Memory B cell (primary cell): ENCODE measurements around the gene OXNAD1.
A peak's percentile ranks its signal among the peaks of the same experiment; 100 is the strongest.

ENCODE experiments used
- ATAC-seq: fragments of 150-1000 bp; cut with Tn5 transposase; 2 replicates; pipeline ENCODE4 v1.10.0; 2021; ENCODE audit warnings: low read depth, mild to moderate bottlenecking, moderate library complexity
- DNase-seq, 2 donors: peaks; one replicate each; pipeline ENCODE4 v3.0.0; 2022; ENCODE audit warnings: low spot score in 2 of 2
- H3K27ac Mint-ChIP-seq: one replicate; pipeline ENCODE4 v1.8.0; 2022; ENCODE audit warnings: mild to moderate bottlenecking, moderate library complexity, mixed read lengths
- H3K27me3 Mint-ChIP-seq: one replicate; pipeline ENCODE4 v1.8.0; 2022; ENCODE audit warnings: mixed read lengths
- H3K36me3 Mint-ChIP-seq: one replicate; pipeline ENCODE4 v1.8.0; 2022; ENCODE audit warnings: mild to moderate bottlenecking, mixed read lengths
- H3K4me1 Mint-ChIP-seq: one replicate; pipeline ENCODE4 v1.8.0; 2022; ENCODE audit warnings: mixed read lengths
- H3K4me3 Mint-ChIP-seq: one replicate; pipeline ENCODE4 v1.8.0; 2022; ENCODE audit warnings: mild to moderate bottlenecking, moderate library complexity, mixed read lengths
- H3K9me3 Mint-ChIP-seq: one replicate; pipeline ENCODE4 v1.8.0; 2022; ENCODE audit warnings: mixed read lengths

Gene OXNAD1

DNA sequence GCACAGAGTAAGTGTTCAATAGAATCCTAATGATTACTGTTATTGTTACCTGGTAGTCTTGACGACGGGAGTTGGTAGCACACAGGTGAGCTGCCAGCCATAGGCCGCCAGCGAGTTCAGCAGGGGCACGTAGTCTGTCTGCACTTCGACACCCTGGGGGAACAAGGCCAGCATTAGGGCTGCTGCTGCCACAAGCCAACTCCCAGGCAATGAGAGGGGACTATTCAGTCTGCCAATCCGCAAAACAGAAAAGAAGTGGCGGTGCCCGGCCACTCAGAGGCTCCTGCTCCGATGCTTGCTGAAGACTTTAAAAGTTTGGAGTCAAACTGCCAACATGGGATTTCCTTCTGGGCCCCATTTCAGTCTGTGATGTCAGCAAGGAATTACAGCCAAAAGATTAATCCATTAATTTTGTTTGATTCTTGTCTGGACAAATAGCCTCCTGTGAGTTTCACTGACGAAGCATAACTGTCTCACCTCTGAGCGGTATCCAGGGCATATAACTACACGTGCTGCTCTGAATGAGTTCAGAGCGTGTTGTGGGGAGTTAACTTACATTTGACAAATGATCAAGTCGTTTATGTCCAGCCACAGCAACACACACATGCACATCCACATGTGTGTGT, 61.8 kb downstream of the OXNAD1 start:
- Mint-ChIP-seq H3K27ac (no peak overlapping the region), H3K4me1 (no peaks in the 10 kb centered on the region), H3K27me3 (no peaks in the 10 kb centered on the region), H3K4me3 (no peak overlapping the region), H3K9me3 (peaks cover 4% of the 10 kb centered on the region), H3K36me3 (peaks cover 24% of the 10 kb centered on the region)
- DNase-seq: no peak
- no peak for ATAC-seq

DNA sequence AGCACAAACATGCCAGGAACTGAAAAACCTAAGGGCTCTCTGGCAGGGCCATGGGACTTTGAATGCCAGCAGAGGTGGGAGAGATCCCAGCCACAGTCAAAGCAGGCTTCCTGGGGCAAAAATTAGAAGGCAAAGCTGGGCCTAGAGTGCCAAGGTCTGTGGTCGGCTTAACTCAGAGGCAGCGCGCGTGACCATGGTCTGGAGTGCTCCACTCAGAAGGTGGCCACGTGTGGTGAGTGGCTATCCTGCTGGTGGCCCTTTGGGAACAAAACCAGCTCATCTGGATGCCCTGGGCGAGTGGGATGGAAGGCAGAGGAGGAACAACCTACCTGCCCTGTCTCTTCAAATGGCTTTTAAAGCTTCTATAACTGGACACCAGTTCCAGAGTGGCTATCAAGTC, 63.1 kb downstream of the OXNAD1 start:
- H3K4me3 Mint-ChIP-seq: no peak overlapping the region
- peaks cover 26% of the 10 kb centered on the region for H3K36me3 Mint-ChIP-seq
- DNase-seq (no peak), ATAC-seq (no peak)
- no peaks in the 10 kb centered on the region for H3K27me3 Mint-ChIP-seq
- H3K27ac Mint-ChIP-seq: no peak overlapping the region
- no peaks in the 10 kb centered on the region for H3K4me1 Mint-ChIP-seq
- H3K9me3 Mint-ChIP-seq: peaks cover 6% of the 10 kb centered on the region

DNA sequence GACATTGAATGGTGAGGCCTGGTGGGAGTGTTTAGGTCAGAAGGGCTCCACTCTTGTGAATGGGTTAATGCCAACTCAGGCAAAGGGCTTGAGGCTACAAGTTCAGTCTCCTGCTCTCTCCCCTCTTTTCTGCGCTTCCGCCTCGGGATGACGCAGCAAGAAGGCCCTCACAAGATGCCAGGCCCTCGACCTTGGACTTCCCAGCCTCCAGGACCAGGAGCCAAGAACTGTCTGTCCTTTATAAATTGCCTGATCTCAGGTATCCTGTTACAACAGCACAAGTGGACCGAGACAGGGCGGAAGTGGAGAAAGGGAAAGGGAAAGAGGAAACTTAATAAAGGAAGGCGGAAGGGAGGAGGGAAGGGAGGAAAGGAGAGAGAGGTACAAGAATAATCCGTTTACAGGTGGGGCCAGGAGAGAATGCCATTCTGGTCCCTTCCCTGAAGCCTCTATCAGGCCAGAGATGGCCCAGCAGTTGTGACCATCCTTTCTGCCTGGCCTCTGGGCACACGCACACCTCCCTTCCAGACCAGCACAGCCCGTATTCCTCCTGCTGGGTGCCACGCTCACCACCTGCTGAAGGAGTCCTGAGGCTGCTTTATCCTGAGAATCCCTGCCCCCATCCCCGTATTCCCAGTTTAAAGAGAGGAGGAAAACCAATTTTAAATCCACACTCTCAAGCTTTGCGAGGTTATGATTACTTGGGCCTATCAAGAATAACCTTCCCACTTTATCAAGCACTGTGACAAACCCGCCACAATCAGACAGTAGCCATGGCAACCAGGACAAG, 64.2 kb downstream of the OXNAD1 start:
- Mint-ChIP-seq H3K36me3 (peaks cover 27% of the 10 kb centered on the region), H3K27me3 (no peaks in the 10 kb centered on the region), H3K9me3 (peaks cover 6% of the 10 kb centered on the region), H3K4me1 (no peaks in the 10 kb centered on the region), H3K4me3 (no peak overlapping the region), H3K27ac (no peak overlapping the region)
- no peak for DNase-seq
- ATAC-seq: no peak

DNA sequence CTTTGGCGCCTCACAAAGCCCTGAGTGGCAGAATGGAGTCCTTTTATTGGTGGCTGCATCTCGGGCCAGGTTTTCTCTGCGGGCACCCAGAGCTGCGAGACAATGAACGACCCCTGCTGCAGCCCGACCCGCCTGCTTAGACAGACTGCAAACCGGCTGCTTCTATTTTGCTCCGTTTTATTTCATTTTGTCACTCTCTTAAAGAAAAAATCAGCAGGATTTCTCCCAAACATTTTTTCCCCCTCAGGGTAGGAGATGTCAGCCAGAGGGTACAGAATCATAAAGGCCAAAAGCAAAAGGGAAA, 64.8 kb downstream of the OXNAD1 start:
- ATAC-seq (no peak), DNase-seq (no peak)
- Mint-ChIP-seq H3K36me3 (peaks cover 31% of the 10 kb centered on the region), H3K27ac (no peak overlapping the region), H3K4me3 (no peak overlapping the region), H3K9me3 (peaks cover 6% of the 10 kb centered on the region), H3K4me1 (no peaks in the 10 kb centered on the region), H3K27me3 (no peaks in the 10 kb centered on the region)

DNA sequence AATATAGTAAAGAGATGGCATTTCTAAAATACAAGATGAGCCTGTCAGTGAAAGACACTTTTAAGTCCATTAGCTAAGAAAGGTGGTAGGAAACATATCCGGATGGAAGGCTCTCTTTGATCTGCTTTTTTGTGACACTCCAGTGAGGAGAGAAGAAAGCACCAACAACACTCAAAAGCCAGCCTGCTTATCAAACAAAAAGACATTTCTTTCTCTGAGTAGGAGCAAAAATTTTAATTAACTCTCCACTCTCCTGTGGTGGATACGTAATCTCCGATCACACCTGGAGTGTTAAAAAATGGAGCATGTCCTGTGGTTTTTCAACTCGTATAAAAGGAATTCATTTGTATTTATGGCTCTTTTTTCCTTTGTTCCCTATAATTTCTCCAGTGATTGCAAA, 65.3 kb downstream of the OXNAD1 start:
- H3K9me3 Mint-ChIP-seq: peaks cover 6% of the 10 kb centered on the region
- no peak overlapping the region for H3K4me3 Mint-ChIP-seq
- H3K27ac Mint-ChIP-seq: no peak overlapping the region
- H3K36me3 Mint-ChIP-seq: peaks cover 33% of the 10 kb centered on the region
- DNase-seq (no peak), ATAC-seq (no peak)
- no peaks in the 10 kb centered on the region for H3K4me1 Mint-ChIP-seq
- H3K27me3 Mint-ChIP-seq: no peaks in the 10 kb centered on the region

DNA sequence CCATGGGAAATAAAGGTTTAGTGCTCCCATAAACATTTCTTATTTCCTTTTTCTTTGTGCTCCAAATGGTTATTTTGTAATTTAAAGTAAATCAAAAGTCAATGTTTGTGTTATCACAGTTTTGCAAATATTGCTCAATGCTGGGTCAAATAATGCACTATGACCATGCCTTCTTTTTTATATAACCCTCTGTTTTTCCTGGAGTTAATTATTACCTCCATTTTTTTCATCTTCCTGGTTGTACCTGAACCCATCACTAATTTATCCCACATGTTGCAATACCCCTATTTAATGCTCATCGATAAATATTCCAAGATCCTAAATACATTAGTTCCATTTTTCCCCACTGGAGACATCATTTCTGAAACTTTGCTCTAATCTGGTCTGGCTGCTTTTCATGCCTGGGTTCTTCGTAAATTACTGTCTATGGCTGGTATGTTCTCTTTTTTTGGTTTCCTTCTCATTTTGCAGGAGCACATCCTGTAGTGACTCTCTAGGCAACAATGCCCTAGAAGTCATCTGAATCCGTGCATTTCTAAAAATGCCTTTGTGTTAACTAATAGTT, 66.4 kb downstream of the OXNAD1 start:
- Mint-ChIP-seq H3K4me3 (no peak overlapping the region), H3K36me3 (peaks cover 35% of the 10 kb centered on the region), H3K27me3 (no peaks in the 10 kb centered on the region), H3K27ac (no peak overlapping the region), H3K9me3 (peaks cover 6% of the 10 kb centered on the region), H3K4me1 (no peaks in the 10 kb centered on the region)
- DNase-seq (no peak), ATAC-seq (no peak)

DNA sequence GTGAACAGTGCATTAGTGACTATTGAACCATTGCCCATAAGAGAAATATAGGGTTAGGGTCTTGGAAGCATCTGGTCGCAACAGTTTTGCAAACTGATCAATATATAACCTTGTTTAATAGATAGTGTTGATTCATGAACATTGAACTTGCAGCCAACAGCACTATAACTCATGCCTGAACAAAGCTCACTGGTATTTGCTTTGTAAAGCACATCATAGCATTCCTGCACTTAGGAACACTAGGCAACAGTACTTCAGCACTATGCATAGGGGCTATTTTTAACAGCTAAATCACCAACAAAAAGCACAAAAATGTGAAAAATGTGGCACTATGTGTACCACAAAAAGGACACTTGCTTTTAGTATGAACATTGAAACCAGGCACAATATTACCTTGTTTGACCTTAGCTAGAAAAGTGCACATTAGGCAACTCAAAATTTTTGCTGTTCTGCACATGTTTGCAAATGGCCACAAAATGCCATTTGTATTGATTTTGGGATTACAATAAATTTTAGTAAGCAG, 68.0 kb downstream of the OXNAD1 start:
- no peak overlapping the region for H3K4me3 Mint-ChIP-seq
- DNase-seq: no peak
- H3K9me3 Mint-ChIP-seq: peaks cover 6% of the 10 kb centered on the region
- H3K27me3 Mint-ChIP-seq: no peaks in the 10 kb centered on the region
- peaks cover 4% of the 10 kb centered on the region for H3K4me1 Mint-ChIP-seq
- no peak for ATAC-seq
- H3K27ac Mint-ChIP-seq: no peak overlapping the region
- H3K36me3 Mint-ChIP-seq: peaks cover 32% of the 10 kb centered on the region

DNA sequence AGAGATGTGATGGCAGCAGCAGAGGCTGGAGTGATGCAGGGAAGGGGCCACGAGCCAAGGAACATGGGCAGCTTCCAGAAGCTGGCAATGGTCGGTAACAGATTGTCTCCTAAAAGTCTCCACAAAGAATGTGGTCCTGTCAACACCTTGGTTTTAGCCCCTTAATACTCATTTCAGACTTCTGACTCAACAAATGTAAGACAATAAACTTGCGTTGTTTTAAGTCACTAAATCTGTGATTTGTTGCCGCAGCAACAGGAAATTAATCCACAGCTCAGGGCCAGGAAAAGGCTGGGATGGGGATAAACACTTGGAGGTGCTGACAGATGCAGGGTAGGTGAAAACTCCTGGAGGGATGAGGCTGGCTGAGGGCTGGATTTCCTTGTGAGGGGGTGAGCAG, 69.9 kb downstream of the OXNAD1 start:
- H3K27ac Mint-ChIP-seq: no peak overlapping the region
- peaks cover 29% of the 10 kb centered on the region for H3K36me3 Mint-ChIP-seq
- peaks cover 6% of the 10 kb centered on the region for H3K9me3 Mint-ChIP-seq
- H3K4me3 Mint-ChIP-seq: no peak overlapping the region
- no peaks in the 10 kb centered on the region for H3K27me3 Mint-ChIP-seq
- H3K4me1 Mint-ChIP-seq: peaks cover 10% of the 10 kb centered on the region
- DNase-seq: no peak
- no peak for ATAC-seq

DNA sequence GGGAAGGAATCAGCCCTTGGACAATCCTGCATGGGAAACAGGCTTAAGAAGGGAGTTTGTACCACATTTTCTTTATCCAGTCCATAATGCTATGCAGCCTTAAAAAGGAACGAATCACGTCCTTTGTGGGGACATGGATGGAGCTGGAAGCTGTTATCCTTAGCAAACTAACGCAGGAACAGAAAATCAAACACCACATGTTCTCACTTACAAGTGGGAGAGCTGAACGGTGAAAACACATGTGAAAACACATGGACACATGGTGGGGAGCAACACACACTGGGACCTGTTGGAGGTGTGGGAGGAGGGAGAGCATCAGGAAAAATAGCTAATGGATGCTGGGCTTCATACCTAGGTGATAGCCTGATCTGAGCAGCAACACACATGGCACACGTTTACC, 70.3 kb downstream of the OXNAD1 start:
- no peak for ATAC-seq
- Mint-ChIP-seq H3K27ac (no peak overlapping the region), H3K27me3 (no peaks in the 10 kb centered on the region), H3K4me3 (no peak overlapping the region), H3K36me3 (peaks cover 26% of the 10 kb centered on the region), H3K9me3 (peaks cover 6% of the 10 kb centered on the region), H3K4me1 (peaks cover 10% of the 10 kb centered on the region)
- DNase-seq: no peak

DNA sequence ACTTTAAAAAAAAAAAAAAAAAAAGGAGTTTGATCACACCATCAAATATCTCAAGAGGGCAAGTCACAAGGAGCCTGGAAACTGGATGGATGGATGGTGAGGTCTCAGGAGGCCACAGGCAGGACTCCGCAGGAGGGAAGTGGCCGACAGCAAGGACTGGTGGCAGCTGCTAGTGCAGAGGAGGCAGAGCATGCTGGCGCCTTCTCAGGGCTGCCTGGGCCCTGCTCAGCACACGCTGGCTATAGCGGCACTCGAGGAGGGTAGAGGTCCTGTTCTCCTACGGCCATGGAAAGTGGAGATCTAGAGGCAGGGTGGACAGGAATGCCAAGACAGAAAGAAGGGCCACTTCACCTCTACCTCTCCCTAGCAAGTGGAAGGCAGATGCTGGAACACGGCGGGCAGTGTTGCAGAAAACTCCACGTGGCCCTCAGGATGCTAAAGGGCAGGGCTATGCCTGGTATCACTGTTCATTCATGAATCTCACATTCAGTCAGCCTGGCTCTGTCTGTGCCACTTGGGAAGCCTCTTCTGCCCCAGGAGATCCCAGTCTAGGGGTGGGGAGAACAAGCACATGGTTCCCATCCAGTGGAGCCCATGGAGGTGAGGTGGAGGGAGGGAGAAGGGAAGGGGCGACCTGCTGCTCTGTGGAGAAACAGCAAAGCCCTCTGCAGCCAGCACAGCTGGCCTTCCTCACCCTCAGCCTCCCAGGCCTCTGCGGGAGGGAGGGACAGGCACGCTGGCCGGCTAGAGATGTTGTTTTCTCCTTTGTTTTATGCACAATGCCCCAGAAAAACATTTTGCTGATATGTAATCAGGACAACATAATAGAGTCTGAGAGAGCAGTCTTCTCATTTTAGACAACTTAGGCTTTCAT, 71.0 kb downstream of the OXNAD1 start:
- ATAC-seq: no peak
- DNase-seq: no peak
- H3K9me3 Mint-ChIP-seq: peaks cover 6% of the 10 kb centered on the region
- peaks cover 21% of the 10 kb centered on the region for H3K36me3 Mint-ChIP-seq
- no peak overlapping the region for H3K4me3 Mint-ChIP-seq
- H3K27ac Mint-ChIP-seq: peak overlapping the region; percentile 40
- no peaks in the 10 kb centered on the region for H3K27me3 Mint-ChIP-seq
- peaks cover 10% of the 10 kb centered on the region for H3K4me1 Mint-ChIP-seq

DNA sequence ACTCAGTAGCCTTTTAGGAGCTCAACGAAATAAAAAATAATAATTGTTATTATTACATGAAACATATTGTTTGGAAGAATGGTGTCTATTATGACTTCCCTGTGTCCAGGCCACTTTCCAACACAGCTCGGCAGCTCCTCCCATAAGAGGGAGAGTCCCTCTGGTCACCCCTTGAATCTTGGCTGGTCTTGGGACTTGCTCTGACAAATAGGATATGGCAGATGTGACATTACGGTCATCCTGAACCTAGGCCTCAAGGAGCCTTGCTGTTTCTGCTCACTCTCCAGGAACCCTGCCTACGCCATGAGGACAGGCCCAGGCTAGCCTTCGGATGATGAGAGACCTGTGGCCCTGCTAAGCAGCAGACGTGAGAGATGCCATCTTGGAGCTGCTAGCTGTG, 71.8 kb downstream of the OXNAD1 start:
- Mint-ChIP-seq H3K4me1 (peaks cover 10% of the 10 kb centered on the region), H3K27me3 (no peaks in the 10 kb centered on the region)

DNA sequence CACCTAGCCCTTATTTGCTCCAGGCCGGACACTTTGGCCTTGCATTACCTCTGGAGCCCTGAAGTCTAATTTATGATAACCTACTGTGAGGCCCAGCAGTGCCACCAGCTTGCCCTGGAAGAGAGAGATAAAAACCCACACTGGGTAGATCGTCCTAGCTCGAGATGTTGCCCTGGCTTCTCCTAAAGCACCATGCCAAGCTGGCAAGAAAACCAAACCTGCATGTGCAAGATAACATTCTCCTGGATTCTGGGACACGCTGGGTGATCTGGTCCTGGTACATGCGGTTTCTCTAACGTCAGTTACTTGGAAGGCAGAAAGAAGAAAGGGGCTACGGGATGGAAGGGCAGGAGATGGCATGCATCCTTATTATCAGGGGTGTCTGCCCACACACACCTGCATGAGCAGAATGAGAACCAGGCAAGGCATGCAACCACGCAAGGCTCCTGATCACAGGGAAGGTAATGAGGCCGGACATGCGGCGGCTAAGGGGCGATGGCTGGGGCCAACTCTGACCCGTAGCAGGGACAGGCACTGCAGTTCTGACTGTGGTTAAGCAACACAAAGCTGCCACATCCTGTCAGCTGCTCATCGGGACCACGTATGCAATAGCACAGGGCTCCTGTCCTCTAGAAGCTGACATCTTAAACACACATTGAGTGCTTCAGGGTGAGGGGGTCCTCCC, 73.0 kb downstream of the OXNAD1 start:
- Mint-ChIP-seq H3K4me1 (peaks cover 10% of the 10 kb centered on the region), H3K36me3 (peaks cover 12% of the 10 kb centered on the region), H3K27ac (peak overlapping the region; percentile 56), H3K4me3 (no peak overlapping the region), H3K9me3 (no peaks in the 10 kb centered on the region), H3K27me3 (no peaks in the 10 kb centered on the region)
- ATAC-seq (peak; percentile 83), DNase-seq (no peak)

More for the DNA sequence above, 71.8 kb downstream of the OXNAD1 start:
- peaks cover 2% of the 10 kb centered on the region for H3K9me3 Mint-ChIP-seq
- DNase-seq (no peak), ATAC-seq (no peak)
- no peak overlapping the region for H3K4me3 Mint-ChIP-seq
- peaks cover 16% of the 10 kb centered on the region for H3K36me3 Mint-ChIP-seq
- no peak overlapping the region for H3K27ac Mint-ChIP-seq

DNA sequence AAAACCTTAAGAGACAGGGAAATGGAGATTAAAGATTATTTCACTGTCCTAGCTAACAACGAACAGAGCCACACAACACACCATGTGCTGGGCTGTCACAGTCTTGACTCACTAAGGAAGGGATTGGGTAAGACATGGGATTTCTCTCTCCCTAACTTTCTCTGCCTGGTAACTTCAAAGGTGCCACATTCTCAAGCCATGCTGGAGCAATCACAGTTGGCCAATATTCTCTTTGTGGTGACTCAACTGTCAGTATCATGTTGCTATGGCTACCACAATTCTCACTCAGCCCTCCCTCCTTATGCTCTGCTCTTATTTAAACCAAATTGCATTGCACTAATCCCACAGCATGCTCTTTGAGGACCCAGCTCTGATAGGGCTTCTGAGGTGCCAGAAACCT, 74.0 kb downstream of the OXNAD1 start:
- Mint-ChIP-seq H3K9me3 (no peaks in the 10 kb centered on the region), H3K36me3 (peaks cover 12% of the 10 kb centered on the region), H3K27me3 (no peaks in the 10 kb centered on the region), H3K27ac (no peak overlapping the region), H3K4me1 (peaks cover 15% of the 10 kb centered on the region), H3K4me3 (no peak overlapping the region)
- DNase-seq: no peak
- ATAC-seq: peak; percentile 32
